Measurements from ENCODE around the gene FEN1. TPM values are rescaled to one million over a fixed set of nuclear protein-coding genes. Genes with fewer than 3 reads are reported as not detected.

FEN1 gene
- total RNA-seq, 2 donors from 2014 or later, result 2.6 to 3.4 TPM

DNA sequence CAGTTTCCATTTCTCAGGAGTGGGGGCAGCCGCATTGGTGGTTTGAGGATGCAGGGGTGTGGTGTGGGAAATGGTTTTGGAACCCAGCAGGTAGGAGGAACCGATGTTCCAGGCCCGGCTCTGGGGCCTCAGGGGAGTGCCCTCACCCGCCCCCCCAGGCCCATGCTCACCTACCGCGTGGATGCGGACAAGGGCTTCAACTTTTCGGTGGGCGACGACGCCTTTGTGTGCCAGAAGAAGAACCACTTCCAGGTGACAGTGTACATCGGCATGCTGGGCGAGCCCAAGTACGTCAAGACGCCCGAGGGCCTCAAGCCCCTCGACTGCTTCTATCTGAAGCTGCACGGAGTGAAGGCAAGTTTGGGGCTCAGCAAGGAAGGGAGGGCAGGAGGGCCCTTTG, 18.9 kb upstream of the FEN1 start:
- Histone ChIP-seq H3K27me3 (no peaks in the 10 kb centered on the region), H3K9me3 (no peaks in the 10 kb centered on the region), H3K4me3 (no peak overlapping the region), H3K4me1 (peaks cover 46% of the 10 kb centered on the region), H3K27ac (no peak overlapping the region), H3K36me3 (replicated peaks in 1 of 2; ENCODE audit: insufficient read depth in 1 of 2, low read depth in 2 of 2) (peaks cover 3 to 6% of the 10 kb centered on the region in 2 donors)
- TF ChIP-seq, protein P1, sequence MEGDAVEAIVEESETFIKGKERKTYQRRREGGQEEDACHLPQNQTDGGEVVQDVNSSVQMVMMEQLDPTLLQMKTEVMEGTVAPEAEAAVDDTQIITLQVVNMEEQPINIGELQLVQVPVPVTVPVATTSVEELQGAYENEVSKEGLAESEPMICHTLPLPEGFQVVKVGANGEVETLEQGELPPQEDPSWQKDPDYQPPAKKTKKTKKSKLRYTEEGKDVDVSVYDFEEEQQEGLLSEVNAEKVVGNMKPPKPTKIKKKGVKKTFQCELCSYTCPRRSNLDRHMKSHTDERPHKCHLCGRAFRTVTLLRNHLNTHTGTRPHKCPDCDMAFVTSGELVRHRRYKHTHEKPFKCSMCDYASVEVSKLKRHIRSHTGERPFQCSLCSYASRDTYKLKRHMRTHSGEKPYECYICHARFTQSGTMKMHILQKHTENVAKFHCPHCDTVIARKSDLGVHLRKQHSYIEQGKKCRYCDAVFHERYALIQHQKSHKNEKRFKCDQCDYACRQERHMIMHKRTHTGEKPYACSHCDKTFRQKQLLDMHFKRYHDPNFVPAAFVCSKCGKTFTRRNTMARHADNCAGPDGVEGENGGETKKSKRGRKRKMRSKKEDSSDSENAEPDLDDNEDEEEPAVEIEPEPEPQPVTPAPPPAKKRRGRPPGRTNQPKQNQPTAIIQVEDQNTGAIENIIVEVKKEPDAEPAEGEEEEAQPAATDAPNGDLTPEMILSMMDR (IDR thresholded peaks at IDR 0.05), result no peak
- no peak for TF ChIP-seq POLR2A (IDR thresholded peaks at IDR 0.05)
- intact Hi-C loops (cut with DNase I), result no loop called here
- ATAC-seq (no peak), DNase-seq (no peak)
- 86 to 88% methylated on average over 12 to 18 of the region's 18 CpGs for WGBS, 2 donors

DNA sequence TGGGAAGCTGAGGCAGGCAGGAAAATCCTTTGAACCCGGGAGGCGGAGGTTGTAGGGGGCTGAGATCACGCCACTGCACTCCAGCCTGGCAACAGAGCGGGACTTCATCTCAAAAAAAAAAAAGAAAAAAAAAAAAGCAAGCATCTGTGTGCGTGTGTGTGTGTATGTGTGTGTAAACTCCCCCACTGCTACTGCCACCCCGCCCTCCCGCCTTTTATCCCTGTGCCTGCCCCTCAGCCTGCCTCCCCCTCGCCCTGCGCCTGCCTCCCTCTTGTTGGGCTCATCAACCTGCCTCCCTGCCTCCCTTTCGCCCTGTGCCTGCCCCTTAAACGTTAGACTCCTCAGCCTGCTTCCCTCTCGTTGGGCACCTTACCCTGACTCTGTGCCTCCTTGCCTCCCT, 18.3 kb upstream of the FEN1 start:
- ATAC-seq (no peak), DNase-seq (no peak)
- Histone ChIP-seq H3K27ac (no peak overlapping the region), H3K4me1 (peaks cover 40% of the 10 kb centered on the region), H3K4me3 (no peak overlapping the region), H3K9me3 (no peaks in the 10 kb centered on the region), H3K27me3 (no peaks in the 10 kb centered on the region), H3K36me3 (replicated peaks in 1 of 2; ENCODE audit: insufficient read depth in 1 of 2, low read depth in 2 of 2) (peaks cover 3 to 6% of the 10 kb centered on the region in 2 donors)
- intact Hi-C loops (cut with DNase I), result no loop called here
- WGBS, 2 donors, result 87 to 88% methylated on average over 12 of the region's 12 CpGs
- TF ChIP-seq, protein P1 (IDR thresholded peaks at IDR 0.05), result no peak
- no peak for TF ChIP-seq POLR2A (IDR thresholded peaks at IDR 0.05)

DNA sequence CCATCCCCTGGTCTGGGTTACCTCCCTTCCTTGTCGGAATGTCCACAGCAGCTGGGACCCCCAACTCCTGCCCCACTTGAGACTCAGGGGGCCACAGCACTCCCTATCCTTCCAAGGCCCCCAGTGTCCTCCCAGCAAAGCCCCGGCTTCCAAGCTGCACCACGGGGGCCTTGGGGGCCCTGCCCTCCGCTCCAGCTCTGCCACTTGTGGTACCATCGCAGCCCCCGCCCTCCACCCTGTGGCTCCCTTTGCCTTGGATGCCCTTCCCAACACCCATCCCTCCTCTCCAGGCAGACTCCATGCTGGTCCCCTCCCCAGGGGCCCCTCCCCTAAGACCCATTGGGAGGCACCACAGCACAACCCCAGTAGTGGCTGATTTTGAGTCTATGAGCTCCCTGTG, 17.6 kb upstream of the FEN1 start:
- Histone ChIP-seq H3K4me3 (no peak overlapping the region), H3K9me3 (no peaks in the 10 kb centered on the region), H3K27ac (no peak overlapping the region), H3K4me1 (peaks cover 34% of the 10 kb centered on the region), H3K36me3 (replicated peaks in 1 of 2; ENCODE audit: insufficient read depth in 1 of 2, low read depth in 2 of 2) (peaks cover 4 to 6% of the 10 kb centered on the region in 2 donors), H3K27me3 (no peaks in the 10 kb centered on the region)
- DNase-seq (no peak), ATAC-seq (no peak)
- intact Hi-C loops (cut with DNase I), result no loop called here
- no peak for TF ChIP-seq POLR2A (IDR thresholded peaks at IDR 0.05)
- TF ChIP-seq, protein P1 (IDR thresholded peaks at IDR 0.05), result no peak
- 91 to 95% methylated on average over 6 of the region's 6 CpGs for WGBS, 2 donors

DNA sequence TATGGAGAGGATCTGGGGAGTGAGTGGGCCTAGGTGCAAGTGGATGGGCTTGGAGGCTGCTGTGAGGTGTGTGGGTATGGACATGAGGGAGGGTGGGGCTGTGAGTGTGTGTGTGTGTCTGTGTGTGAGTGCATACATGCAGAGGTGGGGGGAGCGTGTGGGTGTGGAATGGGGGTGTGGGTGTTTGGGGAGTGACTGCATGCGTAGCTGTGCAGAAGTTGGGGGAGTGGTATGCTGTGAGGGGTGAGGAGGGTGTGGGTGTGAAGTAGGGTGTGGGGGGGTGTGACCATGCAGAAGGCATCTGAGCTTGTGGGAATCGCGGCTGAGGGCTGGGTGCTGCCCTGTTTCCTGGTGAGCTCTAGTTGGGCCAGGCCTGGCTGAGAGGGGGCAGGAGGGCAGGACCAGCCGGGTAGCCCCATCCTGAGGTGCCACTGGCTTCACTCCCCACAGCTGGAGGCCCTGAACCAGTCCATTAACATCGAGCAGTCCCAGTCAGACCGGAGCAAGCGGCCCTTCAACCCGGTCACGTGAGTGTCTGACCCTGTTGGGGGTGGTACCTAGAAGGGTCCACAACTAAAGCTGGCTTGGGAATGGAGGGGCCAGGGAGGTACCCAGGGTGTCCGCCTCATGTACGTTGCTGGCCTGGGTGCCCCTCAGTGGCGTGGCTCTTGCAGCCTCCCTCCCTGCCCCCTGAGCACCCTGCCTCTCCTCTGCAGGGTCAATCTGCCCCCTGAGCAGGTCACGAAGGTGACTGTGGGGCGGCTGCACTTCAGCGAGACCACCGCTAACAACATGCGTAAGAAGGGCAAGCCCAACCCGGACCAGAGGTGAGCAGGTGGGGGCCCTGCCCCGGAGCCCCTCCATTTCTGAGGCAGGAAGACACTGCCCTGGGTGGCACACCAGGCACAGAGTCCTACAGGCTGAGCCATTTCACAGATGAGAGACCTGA, 16.8 kb upstream of the FEN1 start:
- WGBS, 2 donors, result 66 to 85% methylated on average over 5 to 20 of the region's 20 CpGs
- no peak for DNase-seq
- intact Hi-C loops (cut with DNase I), result no loop called here

More for the DNA sequence above, 16.8 kb upstream of the FEN1 start:
- Histone ChIP-seq H3K4me3 (no peak overlapping the region), H3K9me3 (no peaks in the 10 kb centered on the region), H3K4me1 (peaks cover 34% of the 10 kb centered on the region), H3K27ac (peak overlapping the region in 2 of 4 donors; percentile 70 to 82), H3K27me3 (no peaks in the 10 kb centered on the region), H3K36me3 (replicated peaks in 1 of 2; ENCODE audit: insufficient read depth in 1 of 2, low read depth in 2 of 2) (peaks cover 6 to 8% of the 10 kb centered on the region in 2 donors)
- no peak for ATAC-seq
- TF ChIP-seq, protein P1 (IDR thresholded peaks at IDR 0.05), result no peak
- no peak for TF ChIP-seq POLR2A (IDR thresholded peaks at IDR 0.05)

All from body of pancreas (tissue), 4 donors.